Mesodermal cell (in vitro differentiated cells): ENCODE measurements around the gene EPHB2.
A peak's percentile ranks its signal among the peaks of the same experiment; 100 is the strongest.

Experiments used
- H3K27ac ChIP-seq: 2 replicates; pipeline ENCODE4 v1.7.0; 2013; ENCODE audit warnings: mild to moderate bottlenecking, low read depth, low read length, moderate library complexity; ENCODE audit not compliant: severe bottlenecking
- H3K36me3 ChIP-seq: 2 replicates; pipeline ENCODE4 v1.7.1; 2013; ENCODE audit warnings: mild to moderate bottlenecking, low read length, moderate library complexity; ENCODE audit not compliant: control insufficient read depth, insufficient read depth
- H3K4me1 ChIP-seq: one replicate; pipeline ENCODE4 v1.7.1; 2013; ENCODE audit warnings: mild to moderate bottlenecking, low read length; ENCODE audit not compliant: insufficient read depth, control insufficient read depth, poor library complexity, severe bottlenecking
- H3K4me3 ChIP-seq: 2 replicates; pipeline ENCODE4 v1.7.0; 2013; ENCODE audit warnings: low read length, control low read depth, mild to moderate bottlenecking; ENCODE audit not compliant: insufficient read depth, poor library complexity, severe bottlenecking; ENCODE audit errors: extremely low read depth
- H3K9me3 ChIP-seq: 2 replicates; pipeline ENCODE4 v1.7.1; 2013; ENCODE audit warnings: mild to moderate bottlenecking, low read length, moderate library complexity; ENCODE audit not compliant: control insufficient read depth
- WGBS, 2 experiments: methylation state at CpG; one replicate each; pipeline ENCODE4 v1.1.5; 2013; ENCODE audit warnings: missing lambda C conversion rate in 2 of 2; ENCODE audit not compliant: insufficient coverage in 2 of 2; 5-methylcytosine and 5-hydroxymethylcytosine counted together

The EPHB2 gene

DNA sequence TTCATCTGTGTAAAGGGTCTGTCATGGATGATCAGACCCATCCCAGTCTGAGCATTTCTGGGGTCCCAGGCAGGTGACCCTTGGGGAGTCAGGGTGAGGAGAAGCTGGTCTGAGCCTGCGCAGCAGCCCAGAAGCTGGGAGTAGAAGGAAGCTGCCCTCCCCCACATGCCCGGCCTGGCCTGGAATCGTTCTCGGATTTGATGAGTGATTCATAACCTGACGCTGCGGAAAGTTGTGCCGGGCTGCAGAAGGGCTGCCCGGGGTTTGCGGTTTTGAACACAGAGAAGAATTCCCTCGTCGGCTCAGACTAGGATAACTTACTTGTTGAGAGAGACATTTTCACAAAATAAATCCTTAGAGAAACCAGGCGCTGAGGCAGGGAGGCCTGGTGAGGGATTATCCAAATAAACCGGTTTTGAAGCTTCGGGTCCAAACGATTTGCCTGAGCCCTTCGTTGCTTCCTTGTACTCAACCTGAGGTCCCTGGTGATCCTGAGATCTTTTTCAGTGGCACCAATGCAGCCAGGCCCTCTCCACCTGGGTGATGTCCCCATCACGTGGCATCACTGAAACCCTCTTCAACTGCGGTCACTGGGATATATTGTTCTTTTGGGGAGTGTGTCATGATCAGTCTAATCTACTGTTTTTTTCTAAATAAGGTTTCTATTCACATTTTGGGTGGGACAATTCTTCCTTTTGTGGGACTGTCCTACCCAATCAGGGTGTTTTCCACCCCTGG is 29.2 kb downstream of the EPHB2 start:
- WGBS, 2 experiments = 87 to 92% methylated on average over 10 to 18 of the region's 18 CpGs
- Histone ChIP-seq H3K9me3 (no peaks in the 10 kb centered on the region), H3K4me3 (no peak overlapping the region), H3K36me3 (no peaks in the 10 kb centered on the region), H3K4me1 (peaks cover 7% of the 10 kb centered on the region), H3K27ac (peak overlapping the region; percentile 23)

GRCh38 chr1:22741118-22741517 is 30.5 kb downstream of the EPHB2 start:
- Histone ChIP-seq H3K9me3 (no peaks in the 10 kb centered on the region), H3K27ac (no peak overlapping the region), H3K4me3 (no peak overlapping the region), H3K36me3 (no peaks in the 10 kb centered on the region), H3K4me1 (peaks cover 16% of the 10 kb centered on the region)
- 39 to 45% methylated on average over 8 of the region's 9 CpGs for WGBS, 2 experiments

DNA sequence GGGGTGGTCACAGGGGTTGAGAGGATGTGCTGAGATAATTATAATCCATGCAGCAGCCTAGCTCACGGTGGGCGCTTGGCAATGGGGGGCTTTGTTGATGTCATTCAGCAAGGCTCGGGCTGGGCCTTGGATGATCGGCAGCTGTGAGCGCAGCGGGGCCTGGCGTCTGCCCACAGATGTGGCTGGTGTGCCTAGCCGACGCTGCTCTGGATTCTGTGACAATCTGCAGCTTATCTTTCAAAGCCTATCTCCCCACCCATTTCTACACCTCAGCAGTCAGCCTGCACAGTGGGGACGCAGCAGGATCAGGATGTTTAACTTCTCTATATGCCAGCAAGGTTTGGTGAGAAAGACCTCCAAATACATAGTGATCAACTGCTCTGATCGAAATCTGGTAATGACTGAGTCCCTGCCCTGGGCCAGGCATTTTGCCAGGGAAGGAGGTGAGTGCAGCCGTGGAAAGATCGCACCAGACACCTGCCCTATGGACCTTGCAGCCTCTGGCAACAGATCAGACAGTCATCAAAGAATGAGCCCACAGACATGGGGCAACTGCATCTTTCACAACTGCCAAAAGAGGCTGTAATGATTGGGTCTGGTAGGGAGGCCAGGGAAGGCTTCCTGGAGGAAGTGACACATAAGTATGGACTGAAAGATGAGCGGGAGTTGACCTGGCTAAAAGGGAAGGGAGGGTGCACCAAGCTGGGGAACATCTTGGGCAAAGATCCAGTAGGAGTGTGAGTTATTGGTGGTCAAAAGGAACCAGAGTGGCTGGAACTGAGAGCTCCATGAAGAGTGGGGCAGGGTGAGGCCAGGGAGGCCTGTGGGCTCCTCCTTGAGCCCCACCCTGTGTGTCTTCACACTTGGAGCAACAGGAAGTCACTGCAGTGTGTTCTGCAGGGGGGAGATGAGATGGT is 35.3 kb downstream of the EPHB2 start:
- 83 to 91% methylated on average over 13 to 14 of the region's 14 CpGs for WGBS, 2 experiments
- H3K27ac ChIP-seq = peak overlapping the region; percentile 49
- no peaks in the 10 kb centered on the region for H3K9me3 ChIP-seq
- peaks cover 40% of the 10 kb centered on the region for H3K4me1 ChIP-seq
- no peaks in the 10 kb centered on the region for H3K36me3 ChIP-seq
- H3K4me3 ChIP-seq = no peak overlapping the region

GRCh38 chr1:22747021-22747734 is 36.5 kb downstream of the EPHB2 start:
- H3K4me1 ChIP-seq = peaks cover 44% of the 10 kb centered on the region
- no peaks in the 10 kb centered on the region for H3K36me3 ChIP-seq
- no peak overlapping the region for H3K4me3 ChIP-seq
- 87 to 90% methylated on average over 12 of the region's 12 CpGs for WGBS, 2 experiments
- peak overlapping the region; percentile 45 for H3K27ac ChIP-seq
- H3K9me3 ChIP-seq = no peaks in the 10 kb centered on the region

GRCh38 chr1:22747735-22748073 is 37.1 kb downstream of the EPHB2 start:
- Histone ChIP-seq H3K36me3 (no peaks in the 10 kb centered on the region), H3K27ac (no peak overlapping the region), H3K4me3 (no peak overlapping the region), H3K4me1 (peaks cover 43% of the 10 kb centered on the region), H3K9me3 (no peaks in the 10 kb centered on the region)
- 33 to 94% methylated on average over 1 to 4 of the region's 4 CpGs for WGBS, 2 experiments

DNA sequence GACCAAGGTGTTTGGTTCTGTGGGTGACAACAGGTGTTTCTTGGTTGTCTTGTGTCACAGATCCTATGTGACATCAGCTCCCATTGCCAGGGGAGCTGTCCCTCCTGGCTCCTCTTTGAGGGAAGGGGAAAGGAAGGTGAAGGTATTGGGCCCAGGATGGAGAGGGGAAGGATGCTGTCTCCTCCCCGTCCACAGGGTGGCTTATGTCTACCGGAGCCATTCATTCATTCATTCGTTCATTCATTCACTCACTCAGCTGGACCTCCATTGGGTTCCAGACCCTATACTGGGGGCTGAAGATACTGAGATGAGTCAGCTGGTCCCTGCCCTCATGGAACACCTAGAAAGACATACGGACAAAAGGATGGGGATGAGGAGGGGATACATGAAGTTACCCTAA is 38.9 kb downstream of the EPHB2 start:
- Histone ChIP-seq H3K36me3 (no peaks in the 10 kb centered on the region), H3K4me3 (no peak overlapping the region), H3K9me3 (no peaks in the 10 kb centered on the region), H3K27ac (peak overlapping the region; percentile 72), H3K4me1 (peaks cover 47% of the 10 kb centered on the region)
- 100% methylated on average over 1 of the region's 4 CpGs; no CpG with 5 or more reads in 1 of the 2 experiments for WGBS, 2 experiments

- peaks cover 47% of the 10 kb centered on the region for H3K4me1 ChIP-seq
- no peaks in the 10 kb centered on the region for H3K9me3 ChIP-seq
- WGBS, 2 experiments = 34 to 39% methylated on average over 5 of the region's 5 CpGs
- no peaks in the 10 kb centered on the region for H3K36me3 ChIP-seq
- peak overlapping the region; percentile 72 for H3K27ac ChIP-seq
- no peak overlapping the region for H3K4me3 ChIP-seq
These were observed 39.5 kb downstream of the EPHB2 start for GRCh38 chr1:22749919-22750684.

DNA sequence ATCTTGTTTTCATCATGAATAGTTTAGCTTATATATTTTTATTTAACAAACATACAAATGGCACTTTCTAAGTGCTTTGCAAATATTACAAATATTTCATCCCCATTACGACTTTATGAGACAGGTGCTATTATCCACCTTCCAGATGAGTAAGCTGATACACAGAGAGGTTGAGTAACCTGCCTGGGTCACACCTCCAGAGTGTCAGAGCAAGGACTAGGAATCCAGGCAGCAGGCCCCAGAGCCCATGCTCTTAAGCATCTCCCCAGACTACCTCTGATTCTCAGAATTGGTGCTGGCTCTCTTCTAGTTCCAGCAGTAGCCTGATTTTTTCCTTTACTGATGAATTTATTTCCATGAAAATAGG is 40.0 kb downstream of the EPHB2 start:
- H3K27ac ChIP-seq = peak overlapping the region; percentile 72

GRCh38 chr1:22751124-22751531 is 40.5 kb downstream of the EPHB2 start:
- peak overlapping the region; percentile 72 for H3K27ac ChIP-seq
- no peaks in the 10 kb centered on the region for H3K9me3 ChIP-seq
- no peak overlapping the region for H3K4me3 ChIP-seq
- WGBS, 2 experiments = 89 to 93% methylated on average over 6 of the region's 6 CpGs
- H3K4me1 ChIP-seq = peaks cover 38% of the 10 kb centered on the region
- H3K36me3 ChIP-seq = no peaks in the 10 kb centered on the region

More for the DNA sequence above, 40.0 kb downstream of the EPHB2 start:
- Histone ChIP-seq H3K36me3 (no peaks in the 10 kb centered on the region), H3K4me3 (no peak overlapping the region), H3K4me1 (peaks cover 42% of the 10 kb centered on the region), H3K9me3 (no peaks in the 10 kb centered on the region)
- no CpG with 5 or more reads among the region's 1 CpG for WGBS, 2 experiments

DNA sequence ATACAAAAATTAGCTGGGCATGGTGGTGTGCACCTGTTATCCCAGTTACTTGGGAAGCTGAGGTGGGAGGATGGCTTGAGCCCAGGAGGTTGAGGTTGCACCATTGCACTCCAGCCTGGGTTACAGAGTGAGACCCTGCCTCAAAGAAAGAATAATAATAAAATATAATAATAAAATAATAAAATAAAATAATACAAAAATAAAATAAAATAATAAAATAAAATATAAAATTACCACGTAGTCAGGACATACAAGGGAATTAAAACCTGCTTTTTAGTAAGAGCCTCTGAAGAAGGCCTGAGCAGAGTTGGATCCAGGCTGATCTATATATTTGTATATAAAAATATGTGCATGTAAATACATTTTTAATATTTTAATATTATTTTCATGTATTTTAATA is 41.7 kb downstream of the EPHB2 start:
- no peak overlapping the region for H3K27ac ChIP-seq
- H3K9me3 ChIP-seq = no peaks in the 10 kb centered on the region
- no peak overlapping the region for H3K4me3 ChIP-seq
- peaks cover 26% of the 10 kb centered on the region for H3K4me1 ChIP-seq
- no peaks in the 10 kb centered on the region for H3K36me3 ChIP-seq
- WGBS, 2 experiments = no CpG with 5 or more reads among the region's 1 CpG
